Right atrium auricular region (tissue), 2 donors: ENCODE measurements around the gene LDB2. TPM values are rescaled to one million over a fixed set of nuclear protein-coding genes. Genes with fewer than 3 reads are reported as not detected.

Experiments used
- DNase-seq: peaks from one replicate; pipeline ENCODE4 v3.0.0-alpha.2; 2019; ENCODE audit warnings: low spot score
- H3K27ac ChIP-seq, 2 donors: fragments of 200-600 bp; sonication (generic); 1 replicate in 1 of 2; 2 replicates in 1 of 2; pipeline ENCODE4 v1.5.1; 2016 to 2019
- H3K27me3 ChIP-seq, 2 donors: fragments of 200-600 bp; sonication (generic); one replicate each; pipeline versions ENCODE4 v1.5.1 to v1.6.0; 2017 to 2019
- H3K36me3 ChIP-seq: fragments of 200-600 bp; sonication (generic); one replicate; pipeline ENCODE4 v1.5.1; 2016
- H3K4me1 ChIP-seq, 2 donors: fragments of 200-600 bp; sonication (generic); one replicate each; pipeline versions ENCODE4 v1.5.1 to v1.6.0; 2017 to 2019
- H3K4me3 ChIP-seq, 2 donors: fragments of 200-600 bp; sonication (generic); 1 replicate in 1 of 2; 2 replicates in 1 of 2; pipeline ENCODE4 v1.5.1; 2017 to 2019; ENCODE audit warnings: mild to moderate bottlenecking in 1 of 2, moderate library complexity in 1 of 2
- H3K9me3 ChIP-seq, 2 donors: fragments of 200-600 bp; sonication (generic); one replicate each; pipeline ENCODE4 v1.5.1; 2019
- total RNA-seq, 2 donors: library from RNA; depleted of rRNA; stranded (reverse); fragments of >200 nt; gene quantifications; one replicate each; pipeline ENCODE4 v1.1.0, GENCODE V29; 2016
- TF ChIP-seq, protein P1 (sequence below), 2 donors: fragments of 200-600 bp; sonication (generic); IDR thresholded peaks; one replicate each; pipeline ENCODE4 v1.5.1; 2019; ENCODE audit warnings: antibody characterized with exemption in 2 of 2

LDB2 gene
- total RNA-seq, 2 donors from 2014 or later = 35.2 to 64.4 TPM

GRCh38 chr4:16582526-16582925 lies 315.9 kb downstream of the LDB2 start:
- no peak for DNase-seq
- Histone ChIP-seq H3K27ac (no peak overlapping the region), H3K4me3 (no peak overlapping the region), H3K4me1 (no peaks in the 10 kb centered on the region), H3K9me3 (no peaks in the 10 kb centered on the region), H3K27me3 (no peaks in the 10 kb centered on the region), H3K36me3 (no peaks in the 10 kb centered on the region)
- TF ChIP-seq, protein P1, sequence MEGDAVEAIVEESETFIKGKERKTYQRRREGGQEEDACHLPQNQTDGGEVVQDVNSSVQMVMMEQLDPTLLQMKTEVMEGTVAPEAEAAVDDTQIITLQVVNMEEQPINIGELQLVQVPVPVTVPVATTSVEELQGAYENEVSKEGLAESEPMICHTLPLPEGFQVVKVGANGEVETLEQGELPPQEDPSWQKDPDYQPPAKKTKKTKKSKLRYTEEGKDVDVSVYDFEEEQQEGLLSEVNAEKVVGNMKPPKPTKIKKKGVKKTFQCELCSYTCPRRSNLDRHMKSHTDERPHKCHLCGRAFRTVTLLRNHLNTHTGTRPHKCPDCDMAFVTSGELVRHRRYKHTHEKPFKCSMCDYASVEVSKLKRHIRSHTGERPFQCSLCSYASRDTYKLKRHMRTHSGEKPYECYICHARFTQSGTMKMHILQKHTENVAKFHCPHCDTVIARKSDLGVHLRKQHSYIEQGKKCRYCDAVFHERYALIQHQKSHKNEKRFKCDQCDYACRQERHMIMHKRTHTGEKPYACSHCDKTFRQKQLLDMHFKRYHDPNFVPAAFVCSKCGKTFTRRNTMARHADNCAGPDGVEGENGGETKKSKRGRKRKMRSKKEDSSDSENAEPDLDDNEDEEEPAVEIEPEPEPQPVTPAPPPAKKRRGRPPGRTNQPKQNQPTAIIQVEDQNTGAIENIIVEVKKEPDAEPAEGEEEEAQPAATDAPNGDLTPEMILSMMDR (IDR thresholded peaks at IDR 0.05) = no peak

DNA sequence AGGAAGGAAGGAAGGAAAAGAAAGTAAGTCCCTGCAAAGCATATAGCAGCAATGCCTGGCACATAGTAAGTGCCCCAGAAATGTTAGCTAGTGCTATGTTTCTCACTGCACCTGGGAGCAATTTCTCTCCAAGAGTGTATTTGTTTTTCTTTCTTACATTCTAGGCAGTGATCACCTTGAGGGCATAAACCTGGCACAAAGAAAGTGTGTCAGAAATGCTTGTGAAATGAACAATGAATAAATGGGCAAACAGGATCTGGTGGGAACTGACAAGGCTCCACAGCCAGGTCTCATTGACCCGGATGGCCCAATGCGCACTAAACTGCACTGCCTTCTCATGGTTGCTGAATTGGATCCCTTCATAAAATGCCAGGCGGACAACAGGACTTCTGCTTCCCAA lies 316.4 kb downstream of the LDB2 start:
- H3K9me3 ChIP-seq = no peaks in the 10 kb centered on the region
- no peaks in the 10 kb centered on the region for H3K36me3 ChIP-seq
- H3K4me3 ChIP-seq = no peak overlapping the region
- no peak for DNase-seq
- TF ChIP-seq, protein P1 (IDR thresholded peaks at IDR 0.05) = no peak
- no peak overlapping the region for H3K27ac ChIP-seq
- no peaks in the 10 kb centered on the region for H3K27me3 ChIP-seq
- H3K4me1 ChIP-seq = no peaks in the 10 kb centered on the region

DNA sequence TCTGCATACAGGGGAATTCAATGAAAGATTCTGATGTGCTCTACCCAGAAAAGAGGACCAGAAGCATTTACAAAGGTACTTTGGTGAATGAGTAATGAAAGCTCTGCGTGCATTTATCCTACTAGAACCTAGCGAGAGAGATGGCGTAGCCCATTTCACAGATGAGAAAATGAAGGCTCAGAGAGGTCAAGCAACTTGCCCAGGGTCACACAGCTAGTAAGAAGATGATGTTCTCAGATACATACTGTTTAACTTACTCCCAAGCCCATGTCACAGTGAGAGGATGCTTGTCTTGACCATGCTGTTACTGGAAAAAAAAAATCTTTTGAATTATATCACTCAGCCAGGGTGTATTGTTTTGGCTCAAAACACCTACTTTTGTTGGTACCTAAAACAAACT lies 317.3 kb downstream of the LDB2 start:
- H3K4me1 ChIP-seq = no peaks in the 10 kb centered on the region
- H3K27ac ChIP-seq = no peak overlapping the region
- DNase-seq = no peak
- H3K36me3 ChIP-seq = no peaks in the 10 kb centered on the region
- TF ChIP-seq, protein P1 (IDR thresholded peaks at IDR 0.05) = no peak
- H3K9me3 ChIP-seq = no peaks in the 10 kb centered on the region
- no peaks in the 10 kb centered on the region for H3K27me3 ChIP-seq
- H3K4me3 ChIP-seq = no peak overlapping the region

- TF ChIP-seq, protein P1 (IDR thresholded peaks at IDR 0.05) = no peak
- Histone ChIP-seq H3K4me1 (no peaks in the 10 kb centered on the region), H3K36me3 (no peaks in the 10 kb centered on the region), H3K27me3 (no peaks in the 10 kb centered on the region), H3K4me3 (no peak overlapping the region), H3K27ac (no peak overlapping the region), H3K9me3 (no peaks in the 10 kb centered on the region)
- no peak for DNase-seq
Measured at GRCh38 chr4:16580514-16580913, 317.9 kb downstream of the LDB2 start.

DNA sequence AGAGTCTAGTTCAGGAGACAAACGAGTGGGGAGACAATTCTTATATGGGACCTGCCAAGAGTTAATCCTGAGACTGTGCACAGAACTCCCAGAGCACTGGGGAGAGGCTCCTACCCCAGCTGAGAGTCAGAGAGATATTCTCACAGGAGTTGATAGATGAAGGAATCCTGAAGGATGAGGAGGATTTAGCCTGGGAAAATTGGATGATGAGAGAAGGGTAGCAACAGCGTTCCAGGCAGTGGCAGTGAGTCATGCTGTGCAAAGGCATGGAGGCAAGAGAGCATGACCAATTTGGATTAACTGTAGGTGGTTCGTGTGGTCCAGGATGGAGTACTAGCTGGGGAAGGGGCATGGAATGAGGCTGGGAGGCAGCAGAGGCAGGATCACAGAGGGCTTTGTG lies 318.6 kb downstream of the LDB2 start:
- no peak for DNase-seq
- H3K27me3 ChIP-seq = no peaks in the 10 kb centered on the region
- H3K9me3 ChIP-seq = no peaks in the 10 kb centered on the region
- no peak overlapping the region for H3K4me3 ChIP-seq
- no peaks in the 10 kb centered on the region for H3K4me1 ChIP-seq
- no peaks in the 10 kb centered on the region for H3K36me3 ChIP-seq
- TF ChIP-seq, protein P1 (IDR thresholded peaks at IDR 0.05) = no peak
- no peak overlapping the region for H3K27ac ChIP-seq

- Histone ChIP-seq H3K4me1 (peaks cover 0 to 12% of the 10 kb centered on the region in 2 donors), H3K4me3 (no peak overlapping the region), H3K27ac (no peak overlapping the region), H3K36me3 (no peaks in the 10 kb centered on the region), H3K9me3 (no peaks in the 10 kb centered on the region), H3K27me3 (no peaks in the 10 kb centered on the region)
- TF ChIP-seq, protein P1 (IDR thresholded peaks at IDR 0.05) = no peak
- DNase-seq = no peak
Measured at GRCh38 chr4:16577177-16577576, 321.3 kb downstream of the LDB2 start.
